B cell (primary cell): Measurements from ENCODE around the gene QRICH2.

ENCODE experiments used
- CTCF ChIP-seq: fragments of 200-600 bp; IDR thresholded peaks from one replicate; pipeline ENCODE4 v1.8.0; 2022; ENCODE audit warnings: antibody characterized with exemption, mild to moderate bottlenecking
- EZH2 ChIP-seq: IDR thresholded peaks from 2 replicates; pipeline ENCODE4 v1.6.1; 2012; ENCODE audit warnings: borderline replicate concordance, low read depth, mild to moderate bottlenecking, moderate library complexity, low read length; ENCODE audit not compliant: insufficient read depth, poor library complexity, severe bottlenecking

DNA sequence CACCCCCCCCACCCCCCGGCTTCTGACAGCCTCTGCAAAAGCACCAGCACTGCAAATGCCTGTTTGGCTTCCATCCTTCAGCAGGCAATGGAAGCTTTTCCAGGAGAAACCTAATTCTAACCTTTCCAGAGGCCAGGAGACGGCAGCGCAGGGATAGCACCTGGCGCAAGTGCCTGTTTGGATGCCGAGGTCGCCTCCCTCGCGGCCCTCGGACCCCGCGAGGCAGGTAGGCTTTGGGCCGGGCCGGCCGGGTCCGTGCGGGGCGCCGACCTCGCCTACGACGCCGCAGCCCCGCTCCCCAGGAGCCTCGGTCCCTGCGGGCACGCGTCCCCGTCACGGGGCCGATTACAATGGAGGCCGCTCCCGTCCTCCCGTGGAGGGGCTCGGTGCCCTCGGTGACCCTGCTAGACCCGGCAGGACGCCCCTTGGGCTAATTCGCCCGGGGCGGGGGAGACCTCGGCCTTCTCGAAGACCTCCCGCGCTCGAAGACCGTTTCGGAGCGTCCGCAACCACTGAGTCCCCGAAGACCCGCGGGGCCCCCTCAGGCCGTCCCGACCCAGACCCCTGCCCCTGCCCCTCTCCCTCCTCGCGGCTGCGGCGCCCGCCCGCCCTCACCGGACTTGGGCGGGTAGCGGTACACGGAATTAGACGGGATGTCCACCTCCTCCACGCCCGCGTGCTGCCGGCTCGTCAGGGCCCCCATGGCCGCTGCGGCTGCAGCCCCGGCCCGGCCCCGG lies 68.4 kb downstream of the QRICH2 start:
- TF ChIP-seq CTCF: no peak
- TF ChIP-seq EZH2: peak; percentile 97
